GM21825 (cell line): ENCODE results near the gene PARL.
"Not testable (repeated sequence)": the region's sequence is repeated elsewhere in the genome, so short reads cannot be mapped to it uniquely, and the experiment has no call there.

Experiments
- ATAC-seq: cut with Tn5 transposase; IDR thresholded peaks from one replicate; pipeline ENCODE4 v1.9.1; 2021; ENCODE audit warnings: mild to moderate bottlenecking, moderate library complexity; ENCODE audit not compliant: unreplicated experiment

PARL gene

DNA sequence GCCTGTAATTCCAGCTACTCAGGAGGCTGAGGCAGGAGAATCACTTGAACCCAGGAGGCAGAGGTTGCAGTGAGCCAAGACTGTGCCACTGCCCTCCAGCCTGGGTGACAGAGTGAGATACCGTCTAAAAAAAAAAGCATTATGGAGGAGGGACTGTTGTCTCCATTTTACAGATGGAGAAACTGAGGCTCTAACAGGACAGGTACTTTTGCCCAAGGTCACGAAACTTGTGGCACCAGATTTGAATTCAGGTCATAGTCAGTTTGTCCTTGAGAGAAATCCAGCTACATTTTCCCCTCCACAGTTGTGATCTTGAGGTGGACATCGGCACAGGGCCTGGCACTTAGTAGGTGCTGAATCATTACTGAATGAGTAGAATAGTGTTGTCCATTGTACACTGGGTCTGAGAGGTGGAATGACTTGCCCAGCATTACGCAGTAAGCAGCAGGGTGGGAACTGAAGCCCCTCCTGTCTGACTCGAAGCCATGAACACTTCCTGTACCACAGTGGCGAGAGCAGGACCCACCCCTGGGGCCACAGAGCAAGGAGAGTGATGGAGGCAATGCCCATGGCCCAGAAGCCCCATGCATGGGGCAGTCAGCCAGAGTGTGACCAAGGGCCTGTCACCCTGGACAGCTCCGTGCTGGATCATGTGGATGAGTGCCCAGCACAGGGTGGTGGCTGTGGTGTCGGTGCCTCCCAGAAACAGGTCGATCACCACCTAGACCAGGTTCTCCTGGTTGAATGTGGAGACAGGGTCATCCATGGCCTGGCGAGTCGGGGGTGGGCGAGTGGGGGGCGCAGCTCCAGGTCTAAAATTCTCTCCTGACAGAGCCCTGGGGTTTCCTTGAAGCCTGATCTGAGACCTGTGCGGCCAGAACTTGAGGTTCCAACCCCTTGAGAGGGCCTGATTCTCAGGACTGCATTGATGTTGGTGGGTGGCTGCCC lies 20.4 kb upstream of the PARL start:
- ATAC-seq = no peak

GRCh38 chr3:183898028-183898431 lies 13.3 kb upstream of the PARL start:
- ATAC-seq = no peak

- no peak for ATAC-seq
Observed at GRCh38 chr3:183897606-183898005, 12.9 kb upstream of the PARL start.

DNA sequence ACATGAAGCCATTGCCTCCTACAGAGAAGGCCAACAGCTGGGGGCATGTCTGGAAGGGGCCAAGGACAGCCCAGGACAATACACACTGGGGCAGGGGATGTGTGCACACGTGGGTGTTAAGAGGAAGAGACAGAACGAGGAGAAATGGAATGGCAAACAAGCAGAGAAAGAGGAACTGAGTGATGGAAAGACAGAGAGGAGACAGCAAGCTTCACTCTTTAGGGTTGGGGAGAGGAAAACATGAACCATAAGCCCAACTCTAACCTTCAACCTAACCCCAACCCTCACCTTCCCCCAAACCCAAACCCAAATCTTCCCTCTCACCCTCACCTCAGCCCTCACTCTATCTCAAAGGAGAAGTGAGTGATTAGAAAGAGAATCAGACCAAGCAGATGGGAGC lies 11.9 kb upstream of the PARL start:
- no peak for ATAC-seq

DNA sequence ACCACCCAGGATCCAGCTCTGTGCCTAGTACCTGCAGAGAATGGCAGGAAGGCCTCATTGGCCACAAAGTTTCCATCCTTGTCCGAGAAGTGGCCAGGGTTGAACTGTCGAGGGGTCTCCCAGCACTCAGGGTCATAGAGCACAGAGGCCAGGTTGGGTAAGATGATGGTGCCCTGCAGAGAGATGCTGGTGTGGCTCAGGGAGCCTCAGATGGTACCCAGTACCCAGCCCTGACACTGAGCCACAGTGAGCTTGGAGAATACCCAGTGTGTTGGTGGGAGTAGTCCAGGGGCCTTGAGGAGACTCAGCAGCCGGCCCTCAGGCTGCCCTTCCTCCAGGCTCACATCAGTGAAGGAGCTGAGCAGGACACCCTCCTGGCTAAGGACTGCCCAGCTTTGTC lies 11.5 kb upstream of the PARL start:
- ATAC-seq = no peak

DNA sequence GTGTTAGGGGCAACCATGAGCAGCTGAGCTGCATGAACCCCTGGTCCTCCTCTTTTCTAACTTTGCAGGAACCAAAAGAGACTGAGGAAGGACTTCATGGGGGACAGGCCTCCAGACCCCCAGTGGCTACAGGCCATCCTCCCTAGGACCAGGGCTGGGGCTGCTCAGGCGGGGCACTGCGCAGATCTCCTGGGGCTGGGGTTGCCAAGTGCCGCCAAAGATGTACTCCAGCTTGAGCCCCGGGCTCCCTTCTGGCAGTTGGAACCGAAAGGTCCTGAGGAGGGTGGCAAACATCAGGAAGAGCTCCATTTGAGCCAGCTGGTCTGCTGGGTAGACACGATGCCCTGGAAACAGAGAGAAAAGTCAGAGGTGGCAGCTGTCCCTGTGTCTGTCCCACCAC lies 11.1 kb upstream of the PARL start:
- ATAC-seq = no peak

DNA sequence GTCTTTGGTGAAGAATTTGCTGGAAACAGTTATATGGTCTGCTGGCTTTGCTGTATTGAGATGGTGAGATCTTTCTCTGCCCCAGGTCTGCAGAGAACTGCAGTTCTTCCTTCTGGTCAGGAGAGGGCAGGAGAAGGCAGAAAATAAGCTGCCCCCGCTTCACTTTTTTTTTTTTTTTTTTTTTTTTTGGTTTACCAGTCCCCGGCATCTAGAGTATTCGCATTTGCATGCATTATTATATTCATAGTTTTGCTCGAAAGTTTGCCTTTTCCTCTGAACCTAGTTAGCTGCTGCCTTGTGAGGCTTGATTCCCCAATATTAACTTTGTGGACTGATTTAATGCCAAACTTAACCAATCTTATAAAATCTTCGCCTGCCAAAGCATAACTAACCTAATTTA lies 10.6 kb upstream of the PARL start:
- ATAC-seq = no peak

GRCh38 chr3:183892610-183893214 lies 8.0 kb upstream of the PARL start:
- no peak for ATAC-seq

GRCh38 chr3:183885766-183886165 lies 1.1 kb upstream of the PARL start:
- no peak for ATAC-seq

DNA sequence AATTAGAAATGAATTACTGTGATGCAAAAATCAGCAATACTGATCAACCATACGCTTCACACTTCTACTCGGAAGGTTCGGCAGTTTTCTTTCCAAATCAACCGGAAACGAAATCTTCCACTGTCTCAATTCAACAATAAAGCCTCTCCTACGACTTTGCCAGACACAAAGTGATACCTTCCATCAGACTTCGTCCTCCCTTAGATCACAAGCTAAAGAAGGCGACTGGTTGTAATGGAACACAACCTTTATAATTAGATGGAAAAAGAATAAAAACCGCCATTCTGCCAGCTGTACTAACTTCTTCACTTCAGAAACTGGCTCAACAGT lies 618 bp downstream of the PARL start:
- no peak for ATAC-seq

GRCh38 chr3:183883291-183884096 lies 1.2 kb downstream of the PARL start:
- no peak for ATAC-seq

- no peak for ATAC-seq
Observed at GRCh38 chr3:183880121-183880520, 4.6 kb downstream of the PARL start.

GRCh38 chr3:183879243-183879642 lies 5.4 kb downstream of the PARL start:
- ATAC-seq = no peak

- no peak for ATAC-seq
Observed at GRCh38 chr3:183878071-183878470, 6.6 kb downstream of the PARL start.

DNA sequence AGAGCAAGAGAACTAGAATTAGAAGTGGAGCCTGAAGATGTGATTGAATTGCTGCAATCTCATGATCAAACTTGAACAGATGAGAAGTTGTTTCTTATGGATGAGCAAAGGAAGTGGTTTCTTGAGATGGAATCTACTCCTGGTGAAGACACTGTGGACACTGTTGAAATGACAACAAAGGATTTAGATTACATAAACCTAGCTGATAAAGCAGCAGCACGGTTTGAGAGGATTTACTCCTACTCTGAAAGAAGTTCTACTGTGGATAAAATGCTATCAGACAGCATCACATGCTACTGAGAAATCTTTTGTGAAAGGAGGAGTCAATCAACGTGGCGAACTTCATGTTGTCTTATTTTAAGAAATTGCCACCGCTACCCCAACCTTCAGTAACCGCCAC lies 7.5 kb downstream of the PARL start:
- ATAC-seq = not testable (repeated sequence)

- no peak for ATAC-seq
Observed at GRCh38 chr3:183875411-183875810, 9.3 kb downstream of the PARL start.

- ATAC-seq = no peak
Observed at GRCh38 chr3:183873914-183874313, 10.8 kb downstream of the PARL start.

- ATAC-seq = no peak
Observed at GRCh38 chr3:183871541-183871940, 13.1 kb downstream of the PARL start.

DNA sequence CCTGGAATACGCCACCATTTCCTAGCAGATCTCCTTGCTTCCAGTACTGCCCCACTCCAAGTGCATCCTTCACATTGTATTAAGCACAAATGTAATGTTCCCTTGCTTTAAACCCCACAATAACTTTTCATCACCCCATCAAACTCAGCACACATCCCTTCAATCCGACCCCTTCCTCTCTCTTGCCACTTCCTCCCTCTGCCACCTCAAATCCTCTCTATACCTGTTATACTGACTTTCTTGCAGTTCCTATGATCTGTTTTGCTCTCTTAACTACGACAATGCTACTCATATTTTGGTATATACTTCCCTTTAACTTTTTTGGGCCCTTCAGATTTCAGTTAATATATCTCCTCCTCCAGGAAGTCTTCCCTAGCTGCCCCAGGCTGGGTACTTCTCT lies 14.1 kb downstream of the PARL start:
- no peak for ATAC-seq

DNA sequence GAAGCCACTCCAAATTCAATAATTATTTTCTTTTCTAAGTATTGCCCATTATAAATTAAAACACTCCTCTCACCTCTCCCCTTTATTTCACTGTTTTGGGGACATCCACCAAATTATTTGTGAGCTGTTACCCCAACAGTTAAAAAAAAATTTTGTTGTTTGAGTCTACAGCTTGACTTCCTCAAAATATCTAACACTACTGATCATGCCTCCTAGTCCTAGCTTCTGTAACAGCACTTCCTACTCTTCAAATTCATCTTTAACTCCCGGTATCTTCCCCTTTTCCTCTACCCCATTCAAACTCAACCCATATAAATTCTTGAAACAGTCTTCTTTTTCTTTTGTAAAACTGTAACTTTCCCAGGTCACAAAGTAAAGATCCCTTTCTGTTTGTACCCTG lies 15.9 kb downstream of the PARL start:
- ATAC-seq = no peak

DNA sequence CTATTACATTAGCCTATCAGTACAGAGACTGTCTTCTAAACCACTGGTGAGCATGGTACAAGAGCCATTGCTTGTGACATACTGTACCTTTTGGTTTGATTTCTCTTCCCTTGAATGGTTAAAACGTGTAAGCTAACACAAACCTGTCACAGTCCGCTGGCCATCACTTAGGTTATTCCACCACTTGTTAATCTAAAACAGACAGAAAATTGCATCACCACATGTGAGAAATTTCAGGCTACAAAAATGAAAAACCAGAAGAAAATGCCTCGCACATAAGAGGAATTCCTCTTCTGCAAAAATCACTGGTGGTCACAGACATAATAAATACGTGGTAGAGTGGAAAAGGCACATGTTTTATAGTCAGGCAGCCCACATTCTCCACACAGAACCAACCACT lies 22.1 kb downstream of the PARL start:
- ATAC-seq = no peak

DNA sequence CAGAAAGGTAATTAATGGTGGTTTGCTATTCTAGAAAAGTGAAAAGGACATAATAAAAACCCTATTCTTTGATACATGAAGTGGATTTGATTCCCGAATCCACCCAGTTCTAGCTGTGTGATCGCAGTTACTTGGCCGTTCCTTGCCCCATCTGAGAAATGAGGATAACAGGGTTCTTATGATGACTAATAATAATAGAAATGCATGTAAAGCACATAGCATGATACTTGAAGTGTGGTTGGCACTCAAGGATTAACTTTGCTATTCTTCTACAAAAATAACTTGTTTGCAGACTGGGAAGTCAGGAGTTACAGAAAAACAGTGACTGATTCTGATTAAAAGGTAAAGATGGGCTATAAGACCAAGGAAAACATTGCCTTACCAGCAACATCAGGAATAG lies 26.8 kb downstream of the PARL start:
- ATAC-seq = no peak
